GM23338 (cell line): ENCODE results near the gene STN1.

ENCODE experiments used
- CREB1 ChIP-seq: fragments of 250-450 bp; sonication (Bioruptor Pico); IDR thresholded peaks from 2 replicates; pipeline ENCODE4 v1.5.0; 2020; ENCODE audit warnings: low read depth, mild to moderate bottlenecking, moderate library complexity
- EZH2 ChIP-seq: fragments of 200-600 bp; sonication (generic); IDR thresholded peaks from one replicate; pipeline ENCODE4 v1.8.0; 2017; ENCODE audit warnings: antibody characterized with exemption, mild to moderate bottlenecking, low read depth; ENCODE audit not compliant: unreplicated experiment
- TF ChIP-seq, protein P1 (sequence below), 2 experiments: fragments of 200-600 bp in 1 of 2; sonication (generic) in 1 of 2; conservative IDR thresholded peaks; 2 replicates each; pipeline versions ENCODE4 v1.5.1 to v1.6.1; 2016 to 2017; ENCODE audit warnings: antibody characterized with exemption in 2 of 2, low read depth in 2 of 2, mild to moderate bottlenecking in 2 of 2, moderate library complexity in 1 of 2

GRCh38 chr10:103839872-103840739, 77.9 kb downstream of the STN1 start:
- TF ChIP-seq, protein P1, sequence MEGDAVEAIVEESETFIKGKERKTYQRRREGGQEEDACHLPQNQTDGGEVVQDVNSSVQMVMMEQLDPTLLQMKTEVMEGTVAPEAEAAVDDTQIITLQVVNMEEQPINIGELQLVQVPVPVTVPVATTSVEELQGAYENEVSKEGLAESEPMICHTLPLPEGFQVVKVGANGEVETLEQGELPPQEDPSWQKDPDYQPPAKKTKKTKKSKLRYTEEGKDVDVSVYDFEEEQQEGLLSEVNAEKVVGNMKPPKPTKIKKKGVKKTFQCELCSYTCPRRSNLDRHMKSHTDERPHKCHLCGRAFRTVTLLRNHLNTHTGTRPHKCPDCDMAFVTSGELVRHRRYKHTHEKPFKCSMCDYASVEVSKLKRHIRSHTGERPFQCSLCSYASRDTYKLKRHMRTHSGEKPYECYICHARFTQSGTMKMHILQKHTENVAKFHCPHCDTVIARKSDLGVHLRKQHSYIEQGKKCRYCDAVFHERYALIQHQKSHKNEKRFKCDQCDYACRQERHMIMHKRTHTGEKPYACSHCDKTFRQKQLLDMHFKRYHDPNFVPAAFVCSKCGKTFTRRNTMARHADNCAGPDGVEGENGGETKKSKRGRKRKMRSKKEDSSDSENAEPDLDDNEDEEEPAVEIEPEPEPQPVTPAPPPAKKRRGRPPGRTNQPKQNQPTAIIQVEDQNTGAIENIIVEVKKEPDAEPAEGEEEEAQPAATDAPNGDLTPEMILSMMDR (conservative IDR thresholded peaks at IDR 0.05; ENCODE audit: low read depth in 2 of 2) = no peak
- TF ChIP-seq EZH2 (no peak), CREB1 (CRISPR knock-in tag) (no peak)
